ENCODE measurements around the gene FAM177B. TPM values are rescaled to one million over a fixed set of nuclear protein-coding genes. Genes with fewer than 3 reads are reported as not detected.
"Not testable (repeated sequence)": the region's sequence is repeated elsewhere in the genome, so short reads cannot be mapped to it uniquely, and the experiment has no call there.

The FAM177B gene
- polyA plus RNA-seq, 1 experiment = not detected

GRCh38 chr1:222739465-222739864 lies 2.5 kb downstream of the FAM177B start:
- no peaks in the 10 kb centered on the region for H3K27me3 ChIP-seq (ENCODE audit: control insufficient read depth, insufficient read depth, low read length)
- H3K9me3 ChIP-seq (ENCODE audit: control insufficient read depth, insufficient read depth, low read length) = no peaks in the 10 kb centered on the region
- POLR2A ChIA-PET = interaction anchor here (1.1 kb wide), 1 partner anchor 351 kb away, joined by 3 read pairs; no protein-coding TSS in a partner anchor
- no peak overlapping the region for H3K27ac ChIP-seq (ENCODE audit: low read depth, low read length)
- CTCF ChIA-PET = interaction anchor here (0.7 to 2.8 kb wide), 16 partner anchors 8 to 395 kb away, joined by 3 to 45 read pairs (median 5); no protein-coding TSS in a partner anchor
- no peak for DNase-seq (ENCODE audit: low read depth, low spot score)
- TF ChIP-seq CTCF (IDR thresholded peaks at IDR 0.05; ENCODE audit: low read depth, low read length) = no peak
- no peak overlapping the region for H3K4me3 ChIP-seq (ENCODE audit: low read depth, low read length)

- ChIA-PET CTCF (interaction anchor here (0.6 to 2.8 kb wide), 9 partner anchors 9 to 390 kb away, joined by 3 to 45 read pairs (median 5); no protein-coding TSS in a partner anchor), POLR2A (no interaction called here)
- Histone ChIP-seq H3K4me3 (ENCODE audit: low read depth, low read length) (no peak overlapping the region), H3K9me3 (ENCODE audit: control insufficient read depth, insufficient read depth, low read length) (no peaks in the 10 kb centered on the region), H3K27ac (ENCODE audit: low read depth, low read length) (no peak overlapping the region), H3K27me3 (ENCODE audit: control insufficient read depth, insufficient read depth, low read length) (no peaks in the 10 kb centered on the region)
- TF ChIP-seq CTCF (IDR thresholded peaks at IDR 0.05; ENCODE audit: low read depth, low read length) = no peak
- DNase-seq (ENCODE audit: low read depth, low spot score) = no peak
Measured at GRCh38 chr1:222739929-222740328, 2.9 kb downstream of the FAM177B start.

- H3K27me3 ChIP-seq (ENCODE audit: control insufficient read depth, insufficient read depth, low read length); H3K9me3 ChIP-seq (ENCODE audit: control insufficient read depth, insufficient read depth, low read length); POLR2A ChIA-PET; H3K27ac ChIP-seq (ENCODE audit: low read depth, low read length); H3K4me3 ChIP-seq (ENCODE audit: low read depth, low read length); DNase-seq (ENCODE audit: low read depth, low spot score): not testable (repeated sequence)
- CTCF ChIA-PET = interaction anchor here (1.3 to 3.4 kb wide), 2 partner anchors 348 to 381 kb away, joined by 3 to 25 read pairs; no protein-coding TSS in a partner anchor
Measured at GRCh38 chr1:222741630-222742457, 4.8 kb downstream of the FAM177B start.

- ChIA-PET CTCF (interaction anchor here (1.3 to 2.4 kb wide), 4 partner anchors 11 to 340 kb away, joined by 4 to 11 read pairs (median 7); no protein-coding TSS in a partner anchor), POLR2A (no interaction called here)
- Histone ChIP-seq H3K27me3 (ENCODE audit: control insufficient read depth, insufficient read depth, low read length) (peaks cover 2% of the 10 kb centered on the region), H3K27ac (ENCODE audit: low read depth, low read length) (no peak overlapping the region), H3K4me3 (ENCODE audit: low read depth, low read length) (no peak overlapping the region), H3K9me3 (ENCODE audit: control insufficient read depth, insufficient read depth, low read length) (no peaks in the 10 kb centered on the region)
- no peak for TF ChIP-seq CTCF (IDR thresholded peaks at IDR 0.05; ENCODE audit: low read depth, low read length)
- no peak for DNase-seq (ENCODE audit: low read depth, low spot score)
Measured at GRCh38 chr1:222749927-222750326, 12.9 kb downstream of the FAM177B start.

- no peak overlapping the region for H3K27ac ChIP-seq (ENCODE audit: low read depth, low read length)
- H3K27me3 ChIP-seq (ENCODE audit: control insufficient read depth, insufficient read depth, low read length) = peaks cover 2% of the 10 kb centered on the region
- TF ChIP-seq CTCF (IDR thresholded peaks at IDR 0.05; ENCODE audit: low read depth, low read length) = no peak
- no peak for DNase-seq (ENCODE audit: low read depth, low spot score)
- H3K4me3 ChIP-seq (ENCODE audit: low read depth, low read length) = no peak overlapping the region
- CTCF ChIA-PET = interaction anchor here (0.6 to 2.4 kb wide), 6 partner anchors 12 to 380 kb away, joined by 3 to 11 read pairs (median 4); no protein-coding TSS in a partner anchor
- H3K9me3 ChIP-seq (ENCODE audit: control insufficient read depth, insufficient read depth, low read length) = no peaks in the 10 kb centered on the region
- POLR2A ChIA-PET = no interaction called here
Measured at GRCh38 chr1:222750651-222751050, 13.6 kb downstream of the FAM177B start.
